K562 (cell line): Measurements from ENCODE around the gene CRACR2B. TPM values are rescaled to one million over a fixed set of nuclear protein-coding genes. Genes with fewer than 3 reads are reported as not detected.

Experiments used
- ATAC-seq: fragments of 200-7000 bp; cut with Tn5 transposase; 3 replicates; pipeline ENCODE4 v1.9.1; 2020; ENCODE audit warnings: moderate library complexity
- BruUV-seq: library from RNA; stranded (reverse); fragments of 400-500 nt; replicated peaks from 2 replicates; lab custom pipeline; 2021; lab: Mats Ljungman, UMichigan
- CTCF ChIA-PET: fragments of 300-600 bp; formaldehyde crosslinking; extraction: SDS; loops from one replicate; lab custom pipeline; 2021; ENCODE audit warnings: low intra/inter-chr PET ratio; lab: Yijun Ruan, JAX
- POLR2A ChIA-PET: fragments of 300-600, 350-650 bp; sonication (Branson Sonifier 250); formaldehyde crosslinking; extraction: SDS; loops from one replicate; lab custom pipeline; 2021; ENCODE audit warnings: antibody characterized with exemption, inconsistent platforms; lab: Yijun Ruan, JAX
- DNase-seq, 4 experiments: peaks; one replicate each; pipeline versions ENCODE4 v3.0.0 to v3.0.0-alpha.2; 2011 to 2018; ENCODE audit warnings: low spot score in 3 of 4, mixed read lengths in 3 of 4; ENCODE audit errors: extremely low read depth in 1 of 4
- FAIRE-seq: peaks from 2 replicates; lab custom pipeline; 2011; peaks lifted over from hg19 to GRCh38; lab: Jason Lieb, UNC
- H2AFZ ChIP-seq: 2 replicates; pipeline ENCODE4 v1.6.0; 2011; ENCODE audit warnings: low read depth, low read length, control low read depth, inconsistent platforms
- H3K27ac ChIP-seq: fragments of 200-600 bp; 3 replicates; pipeline ENCODE4 v1.8.0; 2011; ENCODE audit warnings: low read depth, mild to moderate bottlenecking, control low read depth, inconsistent platforms, low read length, moderate library complexity, mixed read lengths; ENCODE audit errors: extremely low read depth
- H3K27me3 ChIP-seq, 2 experiments: fragments of 300-600 bp in 1 of 2; 2 replicates in 1 of 2; 3 replicates in 1 of 2; pipeline versions ENCODE4 v1.6.0 to v1.8.0; 2011; ENCODE audit warnings: inconsistent platforms in 2 of 2, low read length in 2 of 2, mild to moderate bottlenecking in 1 of 2, mixed read lengths in 1 of 2, moderate library complexity in 1 of 2; ENCODE audit not compliant: control insufficient read depth in 2 of 2, insufficient read depth in 2 of 2
- H3K36me3 ChIP-seq: fragments of 300-600 bp; 3 replicates; pipeline ENCODE4 v1.8.0; 2011; ENCODE audit warnings: mild to moderate bottlenecking, low read length, inconsistent platforms; ENCODE audit not compliant: control insufficient read depth, insufficient read depth
- H3K4me1 ChIP-seq, 2 experiments: fragments of 200-600 bp in 1 of 2; replicated peaks in 1 of 2; 2 replicates in 1 of 2; 3 replicates in 1 of 2; pipeline versions ENCODE4 v1.5.1 to v1.8.0; 2011; ENCODE audit warnings: inconsistent platforms in 2 of 2, low read length in 2 of 2, mild to moderate bottlenecking in 1 of 2, mixed read lengths in 1 of 2, moderate library complexity in 1 of 2; ENCODE audit not compliant: control insufficient read depth in 2 of 2, insufficient read depth in 2 of 2
- H3K4me2 ChIP-seq: 2 replicates; pipeline ENCODE4 v1.6.1; 2011; ENCODE audit warnings: low read length, control low read depth, inconsistent platforms, mixed read lengths; ENCODE audit not compliant: insufficient read depth
- H3K4me3 ChIP-seq: fragments of 200-600 bp; sonication (generic), shearing (Covaris generic); 2 replicates; pipeline ENCODE4 v1.5.1; 2016; ENCODE audit warnings: control low read depth, inconsistent platforms
- H3K79me2 ChIP-seq: fragments of 200-600 bp; 3 replicates; pipeline ENCODE4 v1.8.0; 2011; ENCODE audit warnings: low read length, inconsistent platforms; ENCODE audit not compliant: control insufficient read depth, insufficient read depth
- H3K9ac ChIP-seq, 2 experiments: 2 replicates each; pipeline versions ENCODE4 v1.6.0 to v1.6.1; 2011; ENCODE audit warnings: low read depth in 2 of 2, low read length in 2 of 2, control low read depth in 1 of 2, inconsistent platforms in 1 of 2, mild to moderate bottlenecking in 1 of 2, mixed read lengths in 1 of 2; ENCODE audit not compliant: insufficient read depth in 1 of 2
- H3K9me1 ChIP-seq: one replicate; pipeline ENCODE4 v1.6.0; 2011; ENCODE audit warnings: inconsistent platforms, mild to moderate bottlenecking, low read length, moderate library complexity; ENCODE audit not compliant: control insufficient read depth, insufficient read depth
- H3K9me3 ChIP-seq: replicated peaks from 2 replicates; pipeline ENCODE4 v1.5.1; 2011; ENCODE audit warnings: low read depth, low read length, inconsistent platforms; ENCODE audit not compliant: control insufficient read depth, insufficient read depth
- H4K20me1 ChIP-seq: replicated peaks from 2 replicates; pipeline ENCODE4 v1.6.1; 2011; ENCODE audit warnings: low read length, inconsistent platforms, mixed read lengths; ENCODE audit not compliant: control insufficient read depth, insufficient read depth
- NFYB ChIP-seq: IDR thresholded peaks from 2 replicates; pipeline ENCODE4 v1.6.1; 2011; ENCODE audit warnings: mild to moderate bottlenecking, moderate library complexity; ENCODE audit not compliant: insufficient read length; ENCODE audit errors: extremely low read depth
- POLR2G ChIP-seq: fragments of 200-400 bp; formaldehyde crosslinking; IDR thresholded peaks from 2 replicates; pipeline ENCODE4 v1.6.1; 2017; ENCODE audit warnings: low read depth, mild to moderate bottlenecking, antibody characterized with exemption, low read length, moderate library complexity
- WGBS: fragments of 100-300 bp; shearing (Covaris generic); methylation state at CpG from one replicate; pipeline ENCODE4 v1.1.6; 2016; ENCODE audit warnings: low coverage, mixed read lengths; ENCODE audit not compliant: insufficient coverage; ENCODE audit errors: missing lambda C conversion rate; 5-methylcytosine and 5-hydroxymethylcytosine counted together
- in situ Hi-C: fragments of 300-500 bp; cut with MboI; formaldehyde crosslinking; loops from 4 replicates; pipeline ENCODE4 v1.15.0; 2018; ENCODE audit warnings: inconsistent platforms, mixed read lengths
- intact Hi-C: fragments of 100-400 bp; cut with micrococcal nuclease; formaldehyde crosslinking; loops from 2 replicates; pipeline ENCODE4 v1.14.2; 2022
- polyA plus RNA-seq, 8 experiments: library from polyadenylated mRNA; depleted of rRNA in 4 of 8; stranded (reverse) in 5 of 8; unstranded in 3 of 8; fragments of >200 nt; fragmentation: Nextera tagmentation in 2 of 8; fragmentation: Illumina TruSeq in 1 of 8; extraction: Ambion mirVana in 2 of 8; extraction: Trizol in 1 of 8; gene quantifications; 2 replicates each; pipeline versions ENCODE4 v1.2.1 to v1.2.3, GENCODE V29; 2011 to 2014; ENCODE audit warnings: inconsistent platforms in 1 of 8, missing spikeins in 1 of 8
- total RNA-seq, 7 experiments: library from RNA; depleted of rRNA in 6 of 7; stranded (reverse); fragments of >200 nt in 6 of 7; fragmentation: Illumina TruSeq in 2 of 7; extraction: Trizol in 2 of 7; gene quantifications; 2 replicates each; pipeline versions ENCODE4 v1.2.1 to v1.2.3, GENCODE V29; 2011 to 2021; ENCODE audit warnings: low replicate concordance in 1 of 7
- TF ChIP-seq, protein P1 (sequence below): sonication (generic); formaldehyde crosslinking; IDR thresholded peaks from 2 replicates; pipeline ENCODE4 v1.8.1; 2023; ENCODE audit warnings: mild to moderate bottlenecking, missing genetic modification reagents

CRACR2B gene
- total and polyA plus RNA-seq, 9 of the 15 experiments (the other 6 are each of a cell fraction or from before 2014, with no cell fraction given): 0.10 to 51.0 (median 6.0) TPM

DNA sequence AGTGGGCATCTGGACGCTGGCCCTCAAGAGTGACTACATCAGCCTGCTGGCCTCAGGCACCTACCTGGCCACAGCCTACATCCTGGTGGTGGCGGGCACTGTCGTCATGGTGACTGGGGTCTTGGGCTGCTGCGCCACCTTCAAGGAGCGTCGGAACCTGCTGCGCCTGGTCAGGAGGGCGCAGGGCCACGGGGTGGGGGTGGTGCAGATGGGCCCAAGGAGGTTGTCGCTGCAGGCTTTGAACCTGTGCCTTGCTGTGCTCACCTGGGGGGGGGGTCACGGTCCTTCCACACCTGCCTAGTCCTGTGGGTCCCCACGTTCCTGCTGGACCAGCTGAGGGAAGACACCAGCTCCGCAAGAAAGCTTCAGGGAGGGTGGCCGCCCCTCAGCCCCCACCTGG lies 8.6 kb downstream of the CRACR2B start:
- FAIRE-seq (no peak), DNase-seq (no peak), ATAC-seq (no peak)
- Histone ChIP-seq H3K9me3 (no peaks in the 10 kb centered on the region), H3K79me2 (peaks cover 73% of the 10 kb centered on the region), H3K27me3 (no peaks in the 10 kb centered on the region), H3K36me3 (peaks cover 64% of the 10 kb centered on the region; the same call in 2 of the 3 replicates), H3K4me3 (no peak overlapping the region), H3K4me1 (peaks cover 28 to 89% of the 10 kb centered on the region in 2 experiments; a peak in 4 of 5 replicates), H3K9ac (peak overlapping the region in 1 of 2 experiments; percentile 83; a peak in 2 of 4 replicates), H3K9me1 (peaks cover 6% of the 10 kb centered on the region), H3K4me2 (no peak overlapping the region), H3K27ac (no peak overlapping the region), H2AFZ (no peak overlapping the region), H4K20me1 (peaks cover 7% of the 10 kb centered on the region)
- 99% methylated on average over 12 of the region's 14 CpGs for WGBS
- CTCF ChIA-PET: no interaction called here
- no TSS peak for BruUV-seq
- TF ChIP-seq NFYB (no peak), POLR2G (0 out of 2 replicates have a peak, but pooled peaks have one; percentile 48)
- TF ChIP-seq, protein P1, sequence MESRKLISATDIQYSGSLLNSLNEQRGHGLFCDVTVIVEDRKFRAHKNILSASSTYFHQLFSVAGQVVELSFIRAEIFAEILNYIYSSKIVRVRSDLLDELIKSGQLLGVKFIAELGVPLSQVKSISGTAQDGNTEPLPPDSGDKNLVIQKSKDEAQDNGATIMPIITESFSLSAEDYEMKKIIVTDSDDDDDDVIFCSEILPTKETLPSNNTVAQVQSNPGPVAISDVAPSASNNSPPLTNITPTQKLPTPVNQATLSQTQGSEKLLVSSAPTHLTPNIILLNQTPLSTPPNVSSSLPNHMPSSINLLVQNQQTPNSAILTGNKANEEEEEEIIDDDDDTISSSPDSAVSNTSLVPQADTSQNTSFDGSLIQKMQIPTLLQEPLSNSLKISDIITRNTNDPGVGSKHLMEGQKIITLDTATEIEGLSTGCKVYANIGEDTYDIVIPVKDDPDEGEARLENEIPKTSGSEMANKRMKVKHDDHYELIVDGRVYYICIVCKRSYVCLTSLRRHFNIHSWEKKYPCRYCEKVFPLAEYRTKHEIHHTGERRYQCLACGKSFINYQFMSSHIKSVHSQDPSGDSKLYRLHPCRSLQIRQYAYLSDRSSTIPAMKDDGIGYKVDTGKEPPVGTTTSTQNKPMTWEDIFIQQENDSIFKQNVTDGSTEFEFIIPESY (CRISPR knock-in tag): peak; percentile 71; the same call in 1 of the 2 replicates
- in situ Hi-C loops: no loop called here
- POLR2A ChIA-PET: interaction anchor here (1.3 to 1.6 kb wide), 2 partner anchors 13 to 23 kb away, joined by 3 to 5 read pairs; no protein-coding TSS in a partner anchor
- intact Hi-C loops: no loop called here
